GM19452 (cell line): ENCODE measurements around the gene CCN5.

Source experiments
- ATAC-seq: cut with Tn5 transposase; IDR thresholded peaks from one replicate; pipeline ENCODE4 v1.9.1; 2021; ENCODE audit not compliant: unreplicated experiment

CCN5 gene

GRCh38 chr20:44735816-44736169 lies 20.6 kb downstream of the CCN5 start:
- no peak for ATAC-seq

GRCh38 chr20:44736170-44737021 lies 21.2 kb downstream of the CCN5 start:
- ATAC-seq: no peak

- ATAC-seq: no peak
Observed at GRCh38 chr20:44737116-44737515, 21.9 kb downstream of the CCN5 start.

- ATAC-seq: no peak
Observed at GRCh38 chr20:44738813-44739477, 23.8 kb downstream of the CCN5 start.

- ATAC-seq: no peak
Observed at GRCh38 chr20:44739942-44740341, 24.8 kb downstream of the CCN5 start.

GRCh38 chr20:44742304-44743079 lies 27.3 kb downstream of the CCN5 start:
- ATAC-seq: no peak

GRCh38 chr20:44743080-44743701 lies 28.0 kb downstream of the CCN5 start:
- no peak for ATAC-seq

GRCh38 chr20:44743916-44744655 lies 28.9 kb downstream of the CCN5 start:
- ATAC-seq: no peak

- no peak for ATAC-seq
Observed at GRCh38 chr20:44745122-44745597, 30.0 kb downstream of the CCN5 start.

- no peak for ATAC-seq
Observed at GRCh38 chr20:44745598-44746366, 30.6 kb downstream of the CCN5 start, which contains the start of gene KCNK15. KCNK15 (plus strand) TSS chr20:44745865; CDS start chr20:44745911, 46 bp downstream.

GRCh38 chr20:44746367-44747165 lies 31.4 kb downstream of the CCN5 start:
- no peak for ATAC-seq

GRCh38 chr20:44747166-44748004 lies 32.2 kb downstream of the CCN5 start:
- no peak for ATAC-seq

GRCh38 chr20:44748005-44748370 lies 32.8 kb downstream of the CCN5 start:
- no peak for ATAC-seq

GRCh38 chr20:44750081-44750805 lies 35.1 kb downstream of the CCN5 start:
- no peak for ATAC-seq

GRCh38 chr20:44752099-44752931 lies 37.1 kb downstream of the CCN5 start:
- ATAC-seq: no peak

GRCh38 chr20:44754554-44754953 lies 39.4 kb downstream of the CCN5 start:
- ATAC-seq: no peak
